Uterus (tissue), 2 donors: Measurements from ENCODE around the gene ZC3H18.

Experiments used
- POLR2A ChIP-seq, 2 donors: fragments of 450-650 bp; IDR thresholded peaks; one replicate each; pipeline ENCODE4 v1.6.1; 2016; ENCODE audit warnings: antibody characterized with exemption in 2 of 2, mild to moderate bottlenecking in 1 of 2, moderate library complexity in 1 of 2
- TF ChIP-seq, protein P1 (sequence below), 4 experiments: fragments of 200-600 bp in 2 of 4; fragments of 450-650 bp in 2 of 4; sonication (generic) in 2 of 4; IDR thresholded peaks; one replicate each; pipeline ENCODE4 v1.5.1; 2016 to 2019; ENCODE audit warnings: antibody characterized with exemption in 4 of 4, mild to moderate bottlenecking in 2 of 4, moderate library complexity in 1 of 4

DNA sequence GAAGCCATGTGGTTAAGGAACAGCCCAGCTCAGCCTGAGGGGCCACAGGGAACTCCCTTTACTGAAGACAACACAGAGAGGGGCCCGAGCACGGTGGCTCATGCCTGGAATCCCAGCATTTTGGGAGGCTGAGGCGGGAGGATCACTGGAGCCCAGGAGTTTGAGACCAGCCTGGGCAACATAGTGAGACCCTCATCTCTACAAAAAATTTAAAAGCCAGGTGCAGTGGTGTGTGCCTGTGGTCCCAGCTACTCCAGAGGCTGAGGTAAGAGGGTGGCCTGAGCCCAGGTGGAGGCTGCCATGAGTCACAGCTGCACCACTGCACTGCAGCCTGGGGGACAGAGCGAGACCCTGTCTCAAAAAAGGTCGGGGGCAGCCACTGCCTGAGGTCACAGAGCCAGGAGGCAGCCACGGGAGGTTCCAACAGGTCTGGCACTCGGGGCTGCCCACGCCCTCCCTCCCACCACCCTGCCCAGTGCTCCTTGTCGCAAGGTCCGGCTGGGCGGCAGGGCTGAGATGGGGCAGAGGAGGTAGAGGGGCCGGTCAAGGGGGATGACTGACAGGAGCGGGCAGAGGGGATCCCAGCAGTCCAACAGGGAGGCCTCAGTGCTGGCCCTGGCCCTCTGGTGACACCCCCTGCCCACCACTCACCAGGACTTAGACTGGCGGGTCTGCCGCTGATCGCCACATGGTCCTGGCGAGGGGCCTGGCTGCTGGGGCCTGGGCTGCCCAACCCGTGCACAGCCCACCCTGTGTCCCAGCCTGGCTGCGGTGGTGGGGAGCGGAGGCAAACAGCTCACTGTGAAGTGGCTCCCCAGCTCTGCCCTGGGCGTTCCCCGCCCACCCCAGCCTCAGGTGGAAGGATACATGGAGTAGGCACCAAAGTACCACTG, 77.2 kb downstream of the ZC3H18 start:
- TF ChIP-seq, protein P1, sequence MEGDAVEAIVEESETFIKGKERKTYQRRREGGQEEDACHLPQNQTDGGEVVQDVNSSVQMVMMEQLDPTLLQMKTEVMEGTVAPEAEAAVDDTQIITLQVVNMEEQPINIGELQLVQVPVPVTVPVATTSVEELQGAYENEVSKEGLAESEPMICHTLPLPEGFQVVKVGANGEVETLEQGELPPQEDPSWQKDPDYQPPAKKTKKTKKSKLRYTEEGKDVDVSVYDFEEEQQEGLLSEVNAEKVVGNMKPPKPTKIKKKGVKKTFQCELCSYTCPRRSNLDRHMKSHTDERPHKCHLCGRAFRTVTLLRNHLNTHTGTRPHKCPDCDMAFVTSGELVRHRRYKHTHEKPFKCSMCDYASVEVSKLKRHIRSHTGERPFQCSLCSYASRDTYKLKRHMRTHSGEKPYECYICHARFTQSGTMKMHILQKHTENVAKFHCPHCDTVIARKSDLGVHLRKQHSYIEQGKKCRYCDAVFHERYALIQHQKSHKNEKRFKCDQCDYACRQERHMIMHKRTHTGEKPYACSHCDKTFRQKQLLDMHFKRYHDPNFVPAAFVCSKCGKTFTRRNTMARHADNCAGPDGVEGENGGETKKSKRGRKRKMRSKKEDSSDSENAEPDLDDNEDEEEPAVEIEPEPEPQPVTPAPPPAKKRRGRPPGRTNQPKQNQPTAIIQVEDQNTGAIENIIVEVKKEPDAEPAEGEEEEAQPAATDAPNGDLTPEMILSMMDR (IDR thresholded peaks at IDR 0.05), result no peak
- TF ChIP-seq POLR2A (IDR thresholded peaks at IDR 0.05), result no peak
